Measurements from ENCODE around the gene DLK2.

Gene DLK2

DNA sequence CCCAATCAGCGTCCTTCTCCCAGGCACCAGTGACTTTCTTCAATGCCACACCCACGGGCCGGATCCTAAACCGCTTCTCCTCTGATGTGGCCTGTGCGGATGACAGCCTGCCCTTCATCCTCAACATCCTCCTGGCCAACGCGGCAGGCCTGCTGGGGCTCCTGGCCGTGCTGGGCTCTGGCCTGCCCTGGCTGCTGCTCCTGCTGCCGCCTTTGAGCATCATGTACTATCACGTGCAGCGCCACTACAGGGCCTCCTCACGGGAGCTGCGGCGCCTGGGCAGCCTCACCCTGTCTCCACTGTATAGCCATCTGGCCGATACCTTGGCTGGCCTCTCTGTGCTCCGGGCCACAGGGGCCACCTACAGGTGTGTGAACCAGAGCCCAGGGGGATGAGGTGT lies 9.8 kb downstream of the DLK2 start:
- H3K27ac ChIP-seq (ENCODE audit: low read length) = no peak overlapping the region
- H3K4me2 ChIP-seq (ENCODE audit: low read length) = no peak overlapping the region
- H2AFZ ChIP-seq (ENCODE audit: low read depth, low read length) = no peak overlapping the region
- no peak for TF ChIP-seq EZH2phosphoT487 (IDR thresholded peaks at IDR 0.05; ENCODE audit: low read depth)
- H3K4me1 ChIP-seq (ENCODE audit: low read length) = no peaks in the 10 kb centered on the region
- no peak overlapping the region for H3K9ac ChIP-seq (ENCODE audit: low read length)
- no peaks in the 10 kb centered on the region for H3K9me3 ChIP-seq (ENCODE audit: insufficient read depth, low read length)
- H3K27me3 ChIP-seq (ENCODE audit: low read depth, low read length) = no peaks in the 10 kb centered on the region
- H3K4me3 ChIP-seq (ENCODE audit: low read length) = no peak overlapping the region
- no peaks in the 10 kb centered on the region for H3K79me2 ChIP-seq (ENCODE audit: low read length)
- H4K20me1 ChIP-seq (ENCODE audit: insufficient read depth, low read length) = no peaks in the 10 kb centered on the region
- peaks cover 27% of the 10 kb centered on the region for H3K36me3 ChIP-seq (replicated peaks; ENCODE audit: low read depth, low read length)

- Histone ChIP-seq H3K36me3 (replicated peaks; ENCODE audit: low read depth, low read length) (peaks cover 24% of the 10 kb centered on the region), H3K4me1 (ENCODE audit: low read length) (no peaks in the 10 kb centered on the region), H3K27me3 (ENCODE audit: low read depth, low read length) (no peaks in the 10 kb centered on the region), H4K20me1 (ENCODE audit: insufficient read depth, low read length) (no peaks in the 10 kb centered on the region), H2AFZ (ENCODE audit: low read depth, low read length) (no peak overlapping the region), H3K27ac (ENCODE audit: low read length) (no peak overlapping the region), H3K9me3 (ENCODE audit: insufficient read depth, low read length) (no peaks in the 10 kb centered on the region), H3K4me3 (ENCODE audit: low read length) (no peak overlapping the region), H3K4me2 (ENCODE audit: low read length) (no peak overlapping the region), H3K9ac (ENCODE audit: low read length) (no peak overlapping the region), H3K79me2 (ENCODE audit: low read length) (no peaks in the 10 kb centered on the region)
- TF ChIP-seq EZH2phosphoT487 (IDR thresholded peaks at IDR 0.05; ENCODE audit: low read depth) (no peak), CTCF (IDR thresholded peaks at IDR 0.05; ENCODE audit: low read depth, low read length) (no peak)
Measured at GRCh38 chr6:43444582-43444981, 10.8 kb downstream of the DLK2 start.

GRCh38 chr6:43444036-43444435 lies 11.3 kb downstream of the DLK2 start:
- no peaks in the 10 kb centered on the region for H3K27me3 ChIP-seq (ENCODE audit: low read depth, low read length)
- H3K79me2 ChIP-seq (ENCODE audit: low read length) = no peaks in the 10 kb centered on the region
- H3K27ac ChIP-seq (ENCODE audit: low read length) = no peak overlapping the region
- no peak overlapping the region for H3K9ac ChIP-seq (ENCODE audit: low read length)
- no peak overlapping the region for H2AFZ ChIP-seq (ENCODE audit: low read depth, low read length)
- no peak for TF ChIP-seq EZH2phosphoT487 (IDR thresholded peaks at IDR 0.05; ENCODE audit: low read depth)
- no peak for TF ChIP-seq CTCF (IDR thresholded peaks at IDR 0.05; ENCODE audit: low read depth, low read length)
- no peaks in the 10 kb centered on the region for H3K4me1 ChIP-seq (ENCODE audit: low read length)
- H3K4me2 ChIP-seq (ENCODE audit: low read length) = no peak overlapping the region
- no peak overlapping the region for H3K4me3 ChIP-seq (ENCODE audit: low read length)
- H3K36me3 ChIP-seq (replicated peaks; ENCODE audit: low read depth, low read length) = peaks cover 21% of the 10 kb centered on the region
- H4K20me1 ChIP-seq (ENCODE audit: insufficient read depth, low read length) = no peaks in the 10 kb centered on the region
- no peaks in the 10 kb centered on the region for H3K9me3 ChIP-seq (ENCODE audit: insufficient read depth, low read length)

DNA sequence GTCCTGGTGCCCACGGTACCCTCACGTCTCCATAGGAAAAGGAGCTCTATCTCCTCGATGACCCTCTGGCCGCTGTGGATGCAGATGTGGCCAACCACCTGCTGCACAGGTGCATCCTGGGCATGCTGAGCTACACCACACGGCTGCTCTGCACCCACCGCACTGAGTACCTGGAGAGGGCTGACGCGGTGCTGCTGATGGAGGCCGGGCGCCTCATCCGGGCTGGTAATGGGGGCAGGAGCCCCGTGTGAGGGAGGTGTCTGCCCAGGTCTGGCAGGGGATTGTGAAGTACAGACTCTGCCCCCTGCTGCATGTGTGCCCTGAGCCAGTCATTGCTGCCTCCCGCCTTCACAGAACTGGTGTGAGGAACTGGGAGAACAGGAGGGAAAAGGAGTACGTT lies 12.4 kb downstream of the DLK2 start:
- H3K27ac ChIP-seq (ENCODE audit: low read length) = no peak overlapping the region
- H3K36me3 ChIP-seq (replicated peaks; ENCODE audit: low read depth, low read length) = peaks cover 32% of the 10 kb centered on the region
- no peak overlapping the region for H3K9ac ChIP-seq (ENCODE audit: low read length)

More for the DNA sequence above, 12.4 kb downstream of the DLK2 start:
- H3K4me2 ChIP-seq (ENCODE audit: low read length) = no peak overlapping the region
- H3K27me3 ChIP-seq (ENCODE audit: low read depth, low read length) = no peaks in the 10 kb centered on the region
- no peaks in the 10 kb centered on the region for H4K20me1 ChIP-seq (ENCODE audit: insufficient read depth, low read length)
- no peaks in the 10 kb centered on the region for H3K79me2 ChIP-seq (ENCODE audit: low read length)
- TF ChIP-seq EZH2phosphoT487 (IDR thresholded peaks at IDR 0.05; ENCODE audit: low read depth) (no peak), CTCF (IDR thresholded peaks at IDR 0.05; ENCODE audit: low read depth, low read length) (no peak)
- H3K9me3 ChIP-seq (ENCODE audit: insufficient read depth, low read length) = no peaks in the 10 kb centered on the region
- no peaks in the 10 kb centered on the region for H3K4me1 ChIP-seq (ENCODE audit: low read length)
- H3K4me3 ChIP-seq (ENCODE audit: low read length) = no peak overlapping the region
- no peak overlapping the region for H2AFZ ChIP-seq (ENCODE audit: low read depth, low read length)
